ENCODE data around the gene NREP.
"Not testable (repeated sequence)": the region's sequence is repeated elsewhere in the genome, so short reads cannot be mapped to it uniquely, and the experiment has no call there.

The NREP gene

DNA sequence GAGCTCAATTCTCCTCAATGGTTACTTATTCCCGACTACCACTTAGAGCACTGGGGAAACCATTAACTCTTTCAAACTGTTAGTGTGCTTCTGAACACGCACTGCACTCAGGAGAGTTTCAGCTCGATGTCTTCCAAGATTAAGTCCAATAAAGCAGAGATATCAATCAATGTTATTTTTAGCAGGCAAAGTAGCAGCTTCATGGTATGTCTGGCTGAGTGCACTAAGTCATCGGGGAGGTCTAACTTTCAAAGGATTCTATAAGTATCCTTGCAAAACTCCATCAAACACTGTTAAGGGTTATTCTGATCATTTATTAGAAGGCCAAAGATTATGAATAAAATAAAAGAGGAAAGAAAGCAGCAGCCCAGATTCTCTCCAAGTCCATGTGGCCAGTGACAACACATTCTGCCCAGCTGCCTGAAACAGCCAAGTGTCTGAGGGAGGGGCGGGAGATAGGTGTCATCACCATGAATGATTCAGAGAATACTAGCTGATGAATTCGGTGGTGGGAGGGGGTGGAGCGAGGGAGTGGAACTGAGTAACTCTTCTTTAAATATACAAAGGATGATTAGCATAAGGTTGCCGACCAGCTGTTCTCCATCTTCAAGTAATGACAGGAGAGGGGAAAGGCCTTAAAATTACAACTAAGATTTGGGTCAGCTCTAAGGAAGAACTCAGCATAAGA, 21.3 kb downstream of the NREP start:
- DNase-seq: no peak

DNA sequence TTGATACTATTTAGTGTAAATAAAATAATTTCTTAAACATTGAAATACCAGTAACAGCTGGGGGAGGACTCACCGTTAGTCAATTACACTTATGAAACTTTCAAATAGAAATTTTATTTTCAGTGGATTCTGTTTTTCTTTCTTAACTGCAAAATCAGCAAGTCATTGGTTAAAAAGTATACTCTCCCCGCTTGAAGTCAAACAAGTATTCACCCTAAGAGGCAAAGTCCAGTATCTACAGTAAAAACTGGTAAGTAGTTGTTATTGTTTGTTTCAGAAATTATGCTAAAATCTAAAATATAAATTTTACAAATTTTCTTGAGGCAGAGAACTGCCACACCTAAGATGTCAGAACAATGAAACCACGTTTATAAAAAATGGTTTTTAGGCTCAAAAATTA, 22.4 kb downstream of the NREP start:
- DNase-seq: no peak

GRCh38 chr5:111734013-111734412, 23.0 kb downstream of the NREP start:
- no peak for DNase-seq

DNA sequence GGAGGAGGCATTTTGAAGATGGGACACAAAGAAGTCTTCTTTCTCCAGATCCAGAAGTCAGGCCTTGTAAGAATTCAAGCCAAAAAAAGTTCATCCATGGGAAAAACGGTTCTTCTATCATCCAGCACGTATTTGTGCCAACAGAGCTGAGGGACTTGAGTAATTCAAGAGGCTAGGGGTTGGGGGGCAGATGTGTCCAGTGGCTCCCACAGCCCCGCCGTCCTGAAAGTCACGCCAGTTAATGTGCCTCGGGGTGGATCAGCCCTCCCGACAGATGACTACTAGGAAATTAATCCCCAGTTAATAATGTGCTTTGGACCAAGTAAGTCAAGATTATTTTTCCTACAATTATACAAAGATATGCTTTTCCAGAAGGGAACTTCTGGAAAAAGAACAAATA, 23.4 kb downstream of the NREP start:
- no peak for DNase-seq

DNA sequence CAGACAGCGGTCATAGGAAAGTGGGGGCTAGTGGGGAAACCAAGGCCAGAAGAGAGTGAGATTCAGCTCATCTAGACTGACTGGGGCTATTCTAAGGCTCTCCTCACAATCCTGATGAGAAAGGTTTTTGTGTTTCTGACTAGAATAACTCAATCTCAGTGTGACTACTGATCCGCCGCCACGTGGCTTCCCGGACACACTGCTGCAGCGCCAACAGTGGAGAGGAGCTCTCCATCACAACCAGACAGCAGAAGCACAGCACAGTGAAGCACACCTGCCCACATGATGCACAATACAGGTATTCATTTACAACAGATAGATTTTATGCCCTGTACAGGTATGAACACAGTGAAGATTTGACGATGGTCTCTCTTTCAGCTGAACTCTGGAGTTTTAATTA, 25.4 kb downstream of the NREP start:
- DNase-seq: no peak

DNA sequence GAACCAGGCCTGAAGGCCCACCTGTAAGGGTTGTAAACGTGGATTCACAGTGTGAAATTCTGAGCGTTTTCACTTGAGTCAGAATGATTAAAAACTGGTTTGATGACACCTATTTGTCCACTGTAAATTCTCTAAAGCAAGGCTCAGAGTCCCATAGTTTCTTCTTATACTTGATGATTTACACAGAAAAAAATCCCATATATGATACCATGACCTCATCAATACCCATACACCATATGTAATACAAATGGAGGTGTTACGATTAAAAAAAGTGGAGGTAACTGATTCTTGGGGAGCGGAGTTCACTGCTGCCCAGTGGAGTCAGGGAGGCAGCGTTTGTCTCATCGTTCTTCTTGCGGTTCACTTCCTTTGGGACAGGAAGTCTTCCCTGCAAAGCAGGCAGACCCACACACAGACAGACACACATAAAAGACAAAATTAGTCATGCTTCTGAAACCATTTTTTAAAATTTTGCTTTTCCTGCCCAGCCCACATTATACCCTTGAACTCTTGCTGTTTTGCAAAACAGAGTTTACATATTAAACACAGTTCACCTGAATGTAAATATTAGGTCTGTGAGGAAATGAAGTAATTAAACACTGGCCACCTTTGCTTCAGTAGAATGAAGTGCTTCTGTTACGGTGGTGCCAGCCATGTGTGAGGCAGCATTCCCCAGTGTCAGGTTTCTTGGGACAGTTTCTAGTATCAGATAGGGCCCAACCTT, 26.2 kb downstream of the NREP start:
- DNase-seq: no peak

DNA sequence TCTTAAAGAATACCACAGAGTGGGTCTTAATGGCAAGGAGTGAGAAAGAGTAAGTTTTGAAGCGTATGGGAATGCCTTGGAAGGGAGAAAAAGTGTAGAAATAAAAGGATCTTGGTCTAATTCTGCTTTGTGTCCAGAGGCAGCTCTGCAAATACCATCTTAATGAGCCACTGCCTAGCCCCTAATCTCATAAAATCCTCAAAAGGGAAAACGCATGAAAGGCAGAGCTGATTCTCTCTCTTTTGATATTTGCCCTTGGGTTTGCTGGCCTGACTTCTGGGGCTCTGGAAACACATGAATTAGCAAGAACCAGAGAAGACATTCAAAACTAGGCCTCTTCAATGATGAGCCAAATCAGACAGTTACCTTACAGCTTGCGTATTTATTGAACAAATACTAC, 28.1 kb downstream of the NREP start:
- DNase-seq: no peak

GRCh38 chr5:111726986-111727385, 30.0 kb downstream of the NREP start:
- no peak for DNase-seq

GRCh38 chr5:111722140-111722539, 34.9 kb downstream of the NREP start:
- DNase-seq: no peak

DNA sequence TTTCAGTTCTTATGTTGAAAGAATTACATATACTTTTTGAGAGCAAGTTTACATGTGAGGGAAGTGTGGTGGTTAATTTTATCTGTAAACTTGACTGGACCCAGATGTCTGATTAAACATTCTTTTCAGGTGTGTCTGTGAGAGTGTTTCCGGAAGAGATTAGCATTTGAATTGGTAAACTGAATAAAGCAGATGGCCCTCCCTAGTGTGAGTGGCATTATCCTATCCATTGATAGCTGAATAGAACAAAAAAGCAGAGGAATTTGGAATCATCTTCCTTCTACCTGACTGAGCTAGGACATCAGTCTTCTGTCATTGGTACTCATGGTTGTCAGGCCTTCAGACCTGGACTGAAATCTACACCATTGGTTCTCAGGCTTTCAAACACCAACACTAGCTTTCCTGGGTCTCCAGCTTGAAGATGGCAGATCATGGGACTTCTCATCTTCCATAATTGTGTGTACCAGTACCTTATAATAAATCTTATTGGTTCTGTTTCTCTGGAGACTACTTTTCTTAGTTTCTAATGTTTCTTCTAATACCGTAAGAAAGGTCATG, 36.6 kb downstream of the NREP start:
- no peak for DNase-seq

- no peak for DNase-seq
Observed at GRCh38 chr5:111719773-111720172, 37.2 kb downstream of the NREP start.

DNA sequence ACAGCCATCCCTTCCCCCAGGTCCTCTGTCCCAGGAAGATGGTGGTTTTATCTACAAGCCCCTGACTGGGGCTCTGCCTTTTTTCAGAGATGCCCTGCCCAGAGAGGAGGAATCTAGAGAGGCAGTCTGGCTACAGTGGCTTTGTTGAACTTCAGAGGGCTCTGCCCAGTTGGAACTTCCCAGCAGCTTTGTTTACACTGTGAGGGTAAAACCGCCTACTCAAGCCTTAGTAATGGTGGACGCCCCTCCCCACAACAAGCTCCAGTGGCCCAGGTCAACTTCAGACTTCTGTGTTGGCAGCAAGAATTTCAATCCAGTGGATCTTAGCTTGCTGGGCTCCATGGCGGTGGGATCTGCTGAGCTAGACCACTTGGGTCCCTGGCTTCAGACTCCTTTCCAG, 40.2 kb downstream of the NREP start:
- DNase-seq: not testable (repeated sequence)

GRCh38 chr5:111707630-111708164, 49.3 kb downstream of the NREP start:
- no peak for DNase-seq

GRCh38 chr5:111706345-111706744, 50.6 kb downstream of the NREP start:
- no peak for DNase-seq

DNA sequence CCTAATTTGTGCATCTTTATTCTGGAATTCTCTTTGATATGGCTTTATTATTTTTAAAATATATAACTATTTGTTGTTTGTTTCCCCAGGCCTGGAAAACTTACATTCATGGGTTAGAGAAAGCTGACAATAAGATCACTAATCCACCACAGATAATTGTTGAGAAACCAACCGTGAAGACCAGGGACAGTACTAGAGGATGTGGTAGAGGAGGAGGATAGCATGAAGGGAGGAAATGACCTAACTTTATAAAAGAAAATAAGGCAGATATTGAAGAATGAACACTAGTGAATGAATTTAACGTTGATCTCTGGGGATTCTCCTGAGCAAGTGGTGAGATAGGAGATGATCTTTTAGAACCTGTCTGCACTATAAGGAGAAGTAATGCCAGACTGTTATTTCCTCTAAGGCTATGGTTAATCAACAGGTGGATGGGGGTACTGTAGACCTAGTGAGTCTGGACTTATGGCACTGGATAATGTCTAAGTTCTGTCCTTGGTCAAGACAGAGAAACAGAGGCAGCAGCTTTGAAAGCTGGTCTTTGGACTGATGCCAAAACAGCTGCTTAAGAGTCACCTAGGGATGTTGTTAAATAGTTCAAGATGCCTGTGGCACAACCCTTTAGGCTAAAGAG, 52.4 kb downstream of the NREP start:
- DNase-seq: no peak

GRCh38 chr5:111703662-111704061, 53.3 kb downstream of the NREP start:
- peak; percentile 1 for DNase-seq

DNA sequence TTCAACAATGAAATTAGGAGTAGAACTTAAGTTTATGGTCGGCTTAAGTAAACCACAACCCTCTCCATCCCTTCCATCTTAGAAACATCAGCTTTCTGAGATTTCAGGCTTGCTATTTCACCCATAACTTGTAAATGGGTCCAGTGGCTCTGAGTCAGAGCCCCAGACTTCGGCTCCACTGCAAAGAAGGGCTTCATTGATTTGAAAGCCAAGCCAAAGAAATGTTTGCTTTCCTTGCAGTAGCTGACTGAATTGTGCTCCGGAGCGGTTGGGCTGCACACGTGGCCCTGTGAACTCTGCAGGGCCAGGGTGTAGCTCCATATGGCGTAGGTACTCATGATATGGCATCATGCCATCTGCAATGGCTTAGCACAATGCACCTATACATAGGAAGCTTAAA, 57.0 kb downstream of the NREP start:
- no peak for DNase-seq

GRCh38 chr5:111699324-111699723, 57.7 kb downstream of the NREP start:
- DNase-seq: no peak

DNA sequence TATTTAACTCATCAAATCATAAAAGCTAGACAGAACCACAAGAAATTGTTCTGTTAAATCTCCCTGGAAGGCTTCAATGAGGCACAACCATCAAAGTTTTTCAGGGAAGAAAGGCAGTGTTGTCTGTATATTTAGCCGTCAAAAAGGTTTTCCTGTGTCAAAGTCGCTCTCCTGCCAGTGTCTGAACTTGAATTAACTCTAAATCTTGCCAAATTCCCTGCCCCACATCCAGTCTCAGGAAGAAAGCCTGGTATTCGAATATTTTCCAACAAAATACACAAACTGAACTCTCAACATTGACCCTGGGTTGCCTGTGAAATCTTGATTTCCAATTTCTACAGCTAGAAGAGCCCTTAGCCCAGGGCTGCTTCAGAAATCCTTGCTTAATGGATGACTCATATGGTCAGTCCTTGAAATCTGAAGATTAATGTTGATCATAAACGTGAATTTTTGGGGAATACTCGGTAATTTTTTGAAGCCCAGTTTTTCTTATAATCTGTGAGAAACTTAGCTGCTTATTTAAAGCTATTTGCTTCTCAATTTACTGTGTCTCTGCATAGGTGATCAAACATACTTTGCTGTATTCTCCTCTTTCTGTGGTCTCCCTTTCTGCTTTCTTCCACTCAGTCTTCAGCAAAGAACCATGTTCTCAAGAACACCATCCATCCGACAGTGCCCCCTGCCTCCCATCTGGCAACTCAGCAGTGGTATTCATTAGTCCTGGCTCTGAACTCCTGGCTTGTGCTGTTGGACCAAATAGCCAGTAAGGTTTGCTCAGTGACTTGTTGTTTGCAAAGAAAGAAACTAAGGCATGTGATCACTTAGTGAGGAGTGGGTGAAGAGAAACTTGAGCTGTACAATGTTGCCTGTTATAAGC, 58.9 kb downstream of the NREP start:
- DNase-seq: no peak

DNA sequence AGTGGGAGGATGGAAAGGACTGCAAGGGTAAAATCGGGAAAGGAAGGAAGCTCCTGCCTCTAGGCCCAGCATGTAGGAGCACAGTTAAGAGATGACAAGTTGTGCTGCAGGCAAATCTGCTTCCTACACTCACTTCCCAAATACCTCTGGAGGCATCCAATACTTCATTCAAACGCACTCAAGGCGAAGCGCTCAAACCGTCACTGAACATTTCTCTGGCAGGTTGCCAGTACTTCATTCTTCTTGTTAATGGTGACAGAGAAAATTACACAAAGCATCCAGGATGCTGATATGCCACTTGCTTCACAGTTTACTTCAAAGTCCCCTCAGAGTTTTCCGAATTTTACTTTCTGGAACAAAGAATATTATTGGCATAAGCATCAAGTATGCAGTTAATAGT, 59.8 kb downstream of the NREP start:
- no peak for DNase-seq

DNA sequence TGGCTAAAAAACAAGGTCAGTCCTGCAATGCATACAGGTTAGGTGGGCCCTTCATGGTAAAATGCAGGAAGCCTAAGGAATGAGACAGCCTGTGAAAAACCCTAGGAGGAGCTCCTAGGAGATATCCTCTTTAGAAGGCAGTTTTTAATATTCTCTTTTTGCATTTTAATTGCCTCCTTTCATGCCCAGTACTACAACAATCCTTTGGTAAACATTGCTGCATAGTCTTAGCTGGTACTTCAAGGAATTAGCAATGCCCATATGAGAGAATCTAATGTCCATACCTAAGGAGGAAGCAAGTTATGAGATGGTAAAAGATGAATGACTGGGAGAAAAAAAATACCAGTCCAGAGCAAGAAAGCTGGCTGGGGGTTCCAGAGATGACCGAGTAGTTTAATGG, 61.0 kb downstream of the NREP start:
- DNase-seq: no peak

GRCh38 chr5:111694133-111694532, 62.9 kb downstream of the NREP start:
- no peak for DNase-seq

GRCh38 chr5:111691914-111692313, 65.1 kb downstream of the NREP start:
- DNase-seq: no peak

Measured in GF-D8 (cell line).